Stimulated activated CD4-positive, alpha-beta T cell treated with anti-CD3 and anti-CD28 coated beads, Interleukin-1b, Interleukin-23, amount 100 ng/mL, for 1 hour (primary cell): Measurements from ENCODE around the gene PWWP2B.

Experiments used
- DNase-seq, 2 donors: peaks; one replicate each; pipeline ENCODE4 v3.0.0-alpha.2; 2020; ENCODE audit warnings: low read depth in 2 of 2

Gene PWWP2B

DNA sequence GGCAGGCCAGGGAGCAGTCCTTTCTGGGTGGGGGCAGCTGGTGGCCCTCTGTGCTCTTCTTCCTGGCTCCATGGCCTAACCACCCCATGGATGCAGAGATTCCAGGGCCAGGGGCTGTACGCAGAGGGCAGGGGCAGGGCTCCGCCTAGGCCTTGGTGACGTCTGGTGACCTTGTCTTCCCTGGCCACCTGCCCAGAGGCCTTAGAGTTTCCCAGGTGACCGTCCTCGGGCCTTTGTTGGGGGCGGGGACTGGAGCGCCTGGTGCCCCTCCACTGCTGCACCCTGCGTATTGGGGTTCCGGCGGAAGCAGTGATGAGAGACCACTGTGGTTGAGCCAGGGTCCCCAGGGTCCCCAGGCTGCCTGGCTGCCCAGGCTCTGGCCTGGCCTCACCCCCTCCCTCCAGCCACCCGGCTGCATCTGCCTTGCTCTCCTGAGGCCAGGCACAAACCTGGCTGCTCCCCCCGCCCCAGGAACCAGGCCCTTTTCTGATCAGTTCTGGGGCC is 10.3 kb downstream of the PWWP2B start:
- DNase-seq: no peak

DNA sequence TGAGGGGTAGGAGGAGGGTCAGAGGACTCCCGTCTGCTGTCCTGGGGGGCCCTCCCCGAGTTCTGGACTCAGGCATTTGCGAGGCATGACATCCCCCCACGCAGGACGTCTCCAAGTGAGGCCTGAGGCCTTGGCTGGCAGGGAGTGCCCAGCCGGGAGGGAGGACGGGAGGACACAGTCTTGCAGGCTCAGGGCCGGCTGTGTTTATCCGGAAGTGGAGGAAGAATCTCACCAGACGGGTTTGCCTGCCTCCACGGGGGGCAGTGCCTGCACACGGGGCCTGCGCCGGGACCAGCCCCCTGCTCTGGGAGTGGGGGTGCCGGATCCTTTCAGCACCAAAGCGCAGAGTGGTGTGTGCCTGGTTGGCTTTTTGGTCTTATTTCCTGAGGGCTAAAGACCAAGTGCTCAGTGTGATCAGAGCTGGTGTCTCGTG is 10.9 kb downstream of the PWWP2B start:
- no peak for DNase-seq

DNA sequence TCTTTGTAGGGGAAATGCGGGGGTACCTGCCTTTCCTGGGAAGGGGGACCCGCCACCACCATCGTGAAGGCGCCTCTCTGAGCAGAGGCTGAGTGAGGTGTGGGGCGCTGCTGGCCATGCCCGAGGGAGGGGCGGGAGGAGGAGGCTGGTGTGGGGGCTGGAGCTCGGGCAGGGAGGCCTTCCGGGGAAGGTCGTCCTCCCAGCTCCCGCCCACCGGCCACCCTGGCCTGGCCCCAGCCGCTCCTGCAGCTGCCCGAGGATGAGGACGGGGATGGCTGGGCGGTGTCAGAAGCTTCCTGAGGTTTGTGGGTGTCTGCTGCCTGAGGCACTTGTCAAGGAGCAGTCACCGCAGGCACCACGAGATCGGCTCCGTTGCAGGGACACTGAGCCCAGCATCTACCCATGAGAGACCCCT is 11.4 kb downstream of the PWWP2B start:
- no peak for DNase-seq

DNA sequence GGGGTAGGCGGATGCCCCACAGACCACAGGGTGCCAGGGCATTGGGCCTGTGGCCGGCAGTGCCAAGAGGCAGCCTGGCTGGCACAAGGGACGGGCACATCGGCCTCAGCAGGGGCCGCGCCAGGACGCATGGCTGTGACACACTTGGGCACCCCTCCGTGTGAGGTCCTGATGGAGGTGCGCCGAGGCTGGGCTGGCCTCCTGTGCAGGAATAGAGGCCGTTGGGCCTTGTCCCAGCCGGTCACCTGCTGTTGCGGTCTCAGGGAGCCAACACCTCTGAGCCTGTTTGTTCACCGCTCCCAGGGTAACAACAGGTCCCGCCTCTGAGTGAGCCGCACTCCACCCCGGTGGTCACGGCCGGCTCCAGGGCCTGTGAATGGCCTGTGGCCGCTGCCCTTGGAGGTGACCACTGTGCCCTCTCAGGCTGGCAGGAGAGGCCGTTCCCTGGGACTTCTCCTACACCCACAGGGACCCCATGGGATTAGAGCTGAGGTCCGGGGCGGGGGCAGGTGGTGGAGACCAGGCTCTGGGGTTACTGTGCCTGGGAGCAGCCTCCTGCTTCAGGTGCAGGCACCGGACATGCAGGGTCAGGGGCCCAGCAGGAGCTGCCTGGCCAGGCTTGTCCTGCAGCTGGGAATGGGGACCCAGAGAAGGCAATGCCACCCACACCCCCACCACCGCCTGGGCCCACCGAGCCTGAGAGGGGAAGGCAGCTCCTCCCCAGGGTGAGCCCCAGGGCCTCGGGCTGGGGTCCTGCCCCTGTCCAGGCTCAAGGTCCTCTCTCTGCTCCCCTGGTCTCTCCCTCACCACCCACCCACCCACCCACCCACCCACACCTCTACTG is 12.0 kb downstream of the PWWP2B start:
- no peak for DNase-seq

DNA sequence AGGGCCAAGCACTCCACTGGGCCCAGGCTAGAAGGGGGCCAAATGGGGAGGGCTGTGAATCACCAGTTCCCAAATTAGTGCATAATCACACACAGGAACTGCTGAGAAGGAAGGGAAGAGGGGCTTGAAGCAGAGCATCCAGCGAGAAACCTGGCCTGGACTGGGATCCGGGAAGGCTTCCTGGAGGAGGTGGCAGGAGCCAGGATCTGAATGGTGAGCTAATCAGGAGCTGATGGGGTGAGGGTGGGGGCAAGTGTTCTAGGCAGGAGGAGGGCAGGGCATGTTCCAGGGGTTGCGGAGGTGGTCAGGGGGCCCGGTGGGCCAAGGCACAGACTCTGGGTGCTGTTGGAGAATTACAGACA is 12.6 kb downstream of the PWWP2B start:
- DNase-seq: no peak

DNA sequence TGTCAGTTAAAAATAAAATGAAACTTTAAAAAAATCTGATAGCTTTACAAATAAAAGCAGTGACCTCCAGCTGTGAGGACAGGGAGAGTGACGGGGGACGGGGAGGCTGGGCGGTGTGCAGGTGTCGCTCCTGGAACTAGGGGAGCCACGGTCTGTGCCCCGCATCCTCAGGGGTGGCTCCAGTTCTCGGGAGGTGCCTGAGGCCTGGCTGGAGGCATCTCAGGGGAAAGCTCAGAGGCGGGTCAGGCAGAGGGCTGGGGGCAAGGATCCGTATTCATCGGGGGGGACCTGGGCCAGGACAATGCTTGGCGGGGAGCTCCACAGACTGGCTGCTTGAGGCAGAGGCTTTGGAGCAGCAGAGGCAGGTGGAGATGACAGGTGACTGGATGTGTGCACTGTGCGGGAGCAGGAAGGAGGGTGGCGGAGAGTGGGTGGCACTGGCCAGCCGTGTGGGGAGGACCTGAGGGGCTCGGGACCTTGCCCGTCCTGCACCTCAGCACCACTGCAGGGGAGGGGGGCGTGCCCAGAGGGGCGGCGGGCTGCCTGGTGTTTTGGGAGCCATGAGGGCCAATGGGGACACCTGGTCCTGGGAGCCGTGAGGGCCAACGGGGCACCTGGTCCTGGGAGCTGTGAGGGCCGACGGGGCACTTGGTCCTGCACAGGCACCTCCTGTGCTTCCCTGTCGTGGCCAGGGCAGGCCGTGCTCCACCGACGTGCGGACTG is 13.2 kb downstream of the PWWP2B start:
- no peak for DNase-seq

DNA sequence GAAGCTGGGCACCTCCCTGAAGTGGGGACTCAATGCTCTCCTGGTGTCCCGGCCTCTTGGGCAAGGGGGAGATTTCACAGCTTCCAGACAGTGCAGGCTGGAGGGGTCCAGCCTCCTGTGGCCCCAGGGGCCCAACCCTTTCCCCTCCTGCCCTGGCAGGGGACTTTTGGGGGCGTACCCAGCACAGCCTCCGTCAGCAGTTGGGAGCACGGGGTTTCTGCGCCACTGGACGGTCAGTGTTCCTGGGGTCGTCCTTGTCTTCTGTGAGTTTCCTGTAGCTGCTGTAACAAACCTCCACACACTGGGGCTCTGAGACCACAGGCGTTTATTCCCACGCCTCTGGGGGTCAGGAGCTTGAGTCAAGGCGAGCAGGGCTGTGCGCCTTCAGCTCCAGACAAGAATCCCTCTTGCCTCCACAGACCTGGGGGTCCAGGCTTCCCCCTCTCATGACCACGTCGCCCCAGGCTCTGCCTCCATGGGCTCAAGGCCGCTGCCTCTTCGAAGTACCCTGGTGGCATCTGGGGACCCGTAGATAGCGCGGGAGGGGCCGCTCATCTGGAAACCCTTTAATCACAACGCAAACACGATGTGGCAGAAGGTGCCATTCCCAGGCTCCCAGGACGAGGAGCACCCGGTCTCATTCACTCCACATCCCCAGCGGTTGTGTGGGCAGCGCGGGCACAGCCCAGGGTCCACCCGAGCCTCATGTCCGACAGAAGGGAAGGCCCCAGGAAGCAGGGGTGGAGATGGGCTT is 14.0 kb downstream of the PWWP2B start:
- DNase-seq: no peak

DNA sequence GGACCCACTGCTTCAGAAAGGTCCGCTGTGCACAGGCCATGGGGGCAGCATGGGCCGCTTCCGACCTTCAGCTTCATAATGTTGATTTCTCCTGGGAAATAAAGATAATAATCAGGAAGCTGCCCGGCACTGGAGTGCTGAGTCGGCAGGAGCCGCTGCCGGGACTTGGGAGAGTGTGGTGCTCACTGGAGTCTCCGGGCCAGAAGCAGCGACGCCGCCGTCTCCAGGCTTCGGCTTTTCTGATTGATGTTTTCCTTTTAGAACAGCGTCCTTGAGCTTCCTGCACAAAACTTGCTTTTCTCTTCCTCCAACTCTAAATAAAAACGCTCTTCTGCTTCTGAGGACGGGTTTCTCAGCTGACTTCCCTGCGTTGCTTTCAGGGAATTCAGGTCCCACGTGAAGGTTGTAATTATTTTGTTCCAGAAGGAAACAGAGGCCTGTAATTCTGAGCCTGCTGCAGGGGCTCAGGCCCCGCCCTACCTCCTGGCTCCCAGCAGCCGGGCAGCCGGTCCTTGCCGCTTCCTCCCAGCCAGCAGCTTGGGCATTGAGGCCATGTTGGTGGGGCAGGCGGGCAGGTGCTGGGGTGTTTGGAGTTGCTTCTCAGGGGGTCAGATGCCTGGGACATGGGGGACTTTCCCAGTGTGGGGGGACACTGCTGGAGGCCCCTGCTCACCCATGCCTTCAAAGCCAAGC is 14.7 kb downstream of the PWWP2B start:
- DNase-seq: no peak

DNA sequence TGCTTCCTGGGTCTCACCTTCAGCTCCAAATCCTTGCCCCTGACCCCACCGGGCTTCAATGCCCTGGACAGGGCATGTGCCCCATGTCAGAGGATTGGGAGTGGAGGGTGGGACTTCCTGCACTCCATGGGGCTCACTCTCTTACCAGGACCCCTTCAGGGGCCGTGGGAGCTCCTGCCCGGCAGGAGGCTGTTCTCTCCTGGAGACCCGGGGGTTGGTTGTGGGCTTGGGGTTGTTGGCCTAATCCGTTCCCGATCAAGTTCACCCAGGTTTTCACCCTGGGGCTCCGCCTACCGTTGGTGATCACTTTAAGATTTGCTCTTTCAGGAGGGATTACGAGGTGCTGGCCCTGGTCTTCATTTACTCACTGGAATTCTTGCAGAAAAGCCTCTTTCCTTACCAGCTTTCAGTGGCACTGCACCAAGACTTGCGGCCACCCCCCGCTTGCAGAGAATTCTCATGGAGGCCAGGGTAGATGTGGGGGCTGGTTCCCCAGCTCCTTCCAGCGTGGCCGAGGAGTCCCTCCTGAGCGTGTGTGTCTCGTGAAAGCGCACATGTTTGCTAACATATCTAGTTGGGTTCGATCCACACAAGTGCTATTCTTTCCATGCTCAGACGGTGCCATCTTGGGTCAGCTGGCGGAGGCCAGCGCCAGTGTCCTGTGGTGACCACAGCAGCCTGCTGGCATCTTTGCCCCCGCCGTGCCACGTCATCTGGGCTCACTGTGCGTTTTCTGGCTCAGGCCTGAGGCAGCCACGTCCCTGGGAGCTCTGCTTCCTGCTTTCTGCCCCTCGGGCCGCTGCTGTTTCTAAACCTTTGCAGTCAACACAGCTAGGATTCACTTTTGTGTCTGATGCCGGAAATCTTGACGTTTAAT is 15.6 kb downstream of the PWWP2B start:
- no peak for DNase-seq

DNA sequence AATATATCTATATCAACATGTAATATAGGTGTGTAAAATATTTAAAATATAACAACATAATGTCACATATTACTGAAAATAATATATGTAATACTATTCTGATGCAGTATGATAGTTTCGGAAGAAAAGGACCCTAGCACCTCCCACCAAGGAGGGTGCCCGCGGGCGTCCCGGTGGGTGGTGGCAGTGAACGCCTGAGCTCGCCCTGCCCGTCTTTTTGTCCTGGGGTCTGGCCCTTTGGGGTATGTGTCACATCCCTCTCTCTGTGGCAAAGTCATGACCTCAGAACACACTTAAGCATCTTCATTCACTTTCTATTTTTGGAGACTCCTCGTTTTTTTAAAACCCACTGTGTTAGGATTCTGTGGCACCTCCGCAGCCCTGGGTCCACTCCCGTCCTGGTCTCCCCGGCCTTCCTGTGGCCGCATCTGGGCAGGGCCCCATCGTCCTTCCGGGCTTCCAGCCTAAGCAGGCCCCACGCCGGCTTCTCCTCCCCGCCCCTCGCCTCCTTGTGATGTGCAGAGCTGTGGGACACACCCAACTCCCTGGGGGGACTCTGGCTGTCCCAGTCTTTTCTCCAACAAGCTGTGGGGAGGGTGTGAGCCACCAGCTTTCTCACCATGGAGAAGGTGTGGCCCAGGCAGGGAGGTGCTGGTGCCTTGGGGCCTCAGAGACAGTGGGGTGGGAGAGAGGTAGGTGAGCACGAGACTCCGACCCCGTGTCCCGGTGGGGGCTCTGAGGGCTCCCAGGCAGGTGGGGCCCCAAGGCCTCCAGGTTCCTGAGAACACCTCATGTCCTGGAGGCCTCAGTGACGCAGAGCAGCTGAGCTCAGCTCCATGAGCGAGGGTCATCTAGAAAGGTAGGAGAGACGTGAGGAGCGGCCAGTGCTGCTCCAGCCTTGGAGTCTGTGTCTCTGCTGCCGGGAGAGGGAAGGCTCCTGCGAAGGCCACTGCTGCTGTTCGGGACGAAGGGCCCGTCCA is 16.5 kb downstream of the PWWP2B start:
- DNase-seq: no peak

DNA sequence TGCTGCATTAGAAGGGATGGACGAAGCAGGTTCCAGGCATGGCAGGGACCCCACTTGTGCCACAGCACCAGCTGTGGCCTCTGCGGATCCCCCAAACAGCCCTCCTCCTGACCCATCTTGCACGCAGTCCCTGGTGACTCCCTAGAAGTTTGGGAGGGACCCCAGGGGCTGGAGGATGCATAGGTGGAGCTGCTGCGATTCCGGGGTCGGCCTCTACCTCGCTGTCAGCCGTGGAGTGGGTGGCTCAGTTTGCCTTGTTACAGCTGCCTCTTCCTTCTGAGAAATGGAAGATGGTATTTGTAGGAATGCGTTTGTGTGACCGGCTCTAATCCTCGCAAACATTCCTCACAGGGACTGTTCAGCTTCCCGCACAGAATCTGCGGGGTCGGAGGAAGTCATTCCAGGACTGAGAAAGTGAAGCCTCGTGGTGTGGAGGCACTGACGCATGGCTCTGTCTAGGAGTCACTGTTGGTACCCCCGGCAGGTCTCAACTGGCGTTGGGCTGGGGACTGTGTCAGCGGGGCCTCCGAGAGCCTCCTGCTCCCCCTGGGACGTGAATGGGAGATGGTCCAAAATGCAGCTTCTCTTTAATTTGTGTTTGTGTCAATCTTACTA is 17.5 kb downstream of the PWWP2B start:
- no peak for DNase-seq

DNA sequence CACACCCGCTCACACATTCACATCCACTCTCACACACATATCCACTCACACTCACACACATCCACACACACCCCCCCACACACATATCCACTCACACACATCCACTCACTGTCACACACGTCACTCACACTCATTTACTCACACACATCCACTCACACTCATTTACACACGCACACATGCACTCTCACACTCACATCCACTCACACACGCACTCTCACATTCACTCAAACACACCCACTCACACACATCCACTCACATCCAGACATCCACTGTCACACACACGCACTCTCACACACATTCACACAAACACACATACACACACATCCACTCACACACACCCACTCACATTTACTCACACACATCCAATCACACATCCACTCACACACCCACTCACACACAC is 18.3 kb downstream of the PWWP2B start:
- DNase-seq: no peak

DNA sequence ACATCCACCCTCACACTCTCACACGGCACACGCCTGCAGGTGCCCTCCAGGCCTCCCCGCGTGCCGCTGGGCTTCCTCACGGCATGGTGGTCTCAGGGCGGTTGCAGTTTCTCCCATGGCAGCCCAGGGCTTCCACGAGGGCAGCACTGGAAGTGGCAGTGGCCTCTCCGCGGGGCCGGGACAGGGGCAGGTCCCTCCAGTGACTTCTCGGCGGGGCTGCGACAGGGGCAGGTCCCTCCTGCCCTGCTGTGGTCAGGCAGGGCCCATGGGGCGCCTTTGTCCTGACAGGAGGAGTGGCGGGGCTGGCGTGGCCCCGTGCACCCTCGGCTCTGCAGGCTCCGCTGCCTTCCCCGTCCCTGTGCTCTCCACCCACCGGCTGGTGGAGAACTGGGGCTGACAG is 19.0 kb downstream of the PWWP2B start:
- DNase-seq: no peak

DNA sequence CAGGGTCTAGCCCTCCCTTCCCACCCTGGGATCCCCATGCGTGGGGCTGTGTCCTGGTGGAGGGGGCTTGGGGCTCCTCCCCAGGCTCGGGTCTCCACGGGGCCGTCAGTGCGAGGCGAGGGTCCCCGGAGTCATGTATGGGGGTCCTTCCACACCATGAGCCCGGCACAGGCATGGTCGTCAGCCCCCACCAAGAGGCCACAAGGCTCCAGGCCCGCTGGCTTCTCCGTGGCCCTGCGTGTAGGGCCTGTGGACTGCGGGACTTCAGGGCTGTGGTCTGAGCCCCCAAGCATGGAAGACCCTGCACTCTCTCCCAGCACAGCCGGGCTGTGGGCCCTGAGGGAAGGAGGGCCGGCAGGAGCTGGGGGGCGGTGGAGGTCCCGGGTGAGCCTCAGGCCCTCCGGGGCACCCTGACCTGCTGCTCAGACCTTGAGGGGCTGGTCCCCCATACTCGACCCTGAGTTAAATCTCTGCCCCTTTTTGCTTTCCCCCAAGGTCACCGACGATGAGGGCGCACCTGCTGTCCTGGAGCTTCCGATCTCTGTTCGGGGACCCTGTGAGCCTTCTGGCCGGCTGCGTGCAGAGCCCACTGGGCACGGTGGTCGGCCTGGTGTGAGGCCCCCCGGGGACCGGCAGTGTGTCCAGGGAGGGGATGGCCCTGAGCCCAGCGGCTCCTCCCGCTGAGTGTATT is 19.7 kb downstream of the PWWP2B start:
- no peak for DNase-seq

DNA sequence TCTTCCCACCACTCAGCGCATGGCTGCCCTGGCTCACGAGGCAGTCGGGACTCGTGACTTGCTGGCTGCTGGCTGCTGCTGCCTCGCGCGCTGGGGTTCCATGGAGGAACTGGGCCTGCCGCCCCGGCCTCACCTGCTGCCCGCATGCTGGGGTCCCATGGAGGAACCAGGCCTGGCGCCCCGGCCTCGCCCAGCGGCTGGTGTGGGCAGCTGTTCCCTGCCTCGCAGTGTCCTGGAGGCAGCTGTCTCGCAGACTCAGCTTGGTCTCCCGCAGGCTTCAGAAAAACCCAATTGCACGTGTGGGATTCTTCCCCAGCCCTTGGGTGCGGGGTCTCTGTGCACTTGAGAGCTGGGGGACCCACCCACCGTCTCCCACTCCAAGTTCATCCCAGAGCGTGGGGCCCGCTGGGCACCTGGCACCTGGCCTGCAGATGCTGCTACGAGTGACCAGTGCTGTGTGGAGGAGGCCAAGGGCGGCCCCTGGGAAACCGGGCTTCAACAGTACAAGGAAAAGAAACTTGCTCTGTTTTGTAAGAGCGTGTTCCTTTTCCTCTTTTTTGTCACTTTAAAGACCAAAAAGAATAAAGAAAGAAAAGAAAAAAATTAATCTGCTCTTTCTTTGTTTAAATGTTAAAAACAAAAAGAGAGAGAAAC is 20.4 kb downstream of the PWWP2B start:
- DNase-seq: no peak

DNA sequence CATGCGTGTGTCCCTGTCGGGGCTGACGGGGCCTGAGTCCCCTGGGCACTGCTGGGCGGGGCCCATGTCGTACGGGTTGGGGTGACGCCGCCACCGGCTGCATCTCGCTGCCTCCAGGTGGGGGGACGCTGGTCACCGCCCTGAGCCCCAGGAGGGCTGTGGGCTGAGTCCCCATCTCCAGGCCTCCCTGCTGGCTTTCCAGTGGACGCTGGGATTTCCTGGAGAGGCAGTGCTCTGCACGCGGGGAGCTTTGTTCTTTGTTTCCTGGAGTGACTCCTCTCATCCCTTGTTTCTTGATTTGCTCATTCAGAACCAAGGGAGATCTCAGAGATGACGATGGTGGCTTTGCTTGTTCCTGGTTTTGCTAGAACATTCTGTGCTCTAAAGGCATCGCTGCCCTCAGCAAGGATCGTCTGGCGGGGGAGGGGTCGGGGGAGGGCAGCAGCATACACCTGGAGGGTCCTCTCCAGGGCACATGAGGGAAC is 21.0 kb downstream of the PWWP2B start:
- DNase-seq: no peak

DNA sequence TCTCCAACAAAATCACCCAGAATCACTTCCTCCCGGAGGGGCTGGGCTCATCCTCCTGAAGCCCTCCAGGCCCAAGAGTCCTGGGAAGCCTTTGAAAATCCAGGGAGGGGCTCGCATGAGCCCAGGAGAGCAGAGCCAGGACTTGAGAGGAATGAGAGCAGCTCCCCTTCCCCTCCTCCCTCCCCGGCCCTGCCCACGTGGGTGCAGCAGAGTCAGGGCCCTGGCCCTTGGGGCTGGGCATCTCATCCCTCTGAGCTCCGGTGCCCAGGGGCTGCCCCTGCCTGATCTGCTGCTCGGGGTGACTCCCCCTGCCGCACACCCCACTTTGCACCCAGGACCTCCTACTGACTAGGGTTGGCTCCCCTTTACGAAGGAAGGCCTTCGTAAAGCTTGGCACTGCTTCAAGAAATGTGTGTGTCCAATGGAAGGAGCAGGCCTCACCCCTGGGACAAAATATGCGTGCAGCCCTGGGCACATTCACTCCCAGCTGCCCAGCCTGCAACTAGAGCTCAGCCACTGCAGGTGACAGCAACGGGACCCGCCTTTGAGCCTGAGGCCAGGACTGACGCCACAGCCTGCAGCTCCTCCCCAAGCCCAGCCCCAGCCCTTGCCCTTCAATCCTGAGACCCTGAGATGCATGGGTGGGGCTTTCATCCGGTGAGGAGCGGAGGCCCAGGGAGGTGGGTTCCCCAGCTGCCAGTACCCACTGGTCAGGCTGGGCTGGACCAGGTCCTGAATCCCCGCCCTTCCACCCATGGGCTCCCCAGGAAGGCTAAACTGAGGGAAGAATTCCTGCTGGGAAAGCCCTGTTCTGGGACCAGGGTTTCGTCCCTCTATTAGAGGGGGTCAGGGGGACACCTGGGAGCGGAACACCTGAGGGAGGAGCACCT is 21.8 kb downstream of the PWWP2B start:
- no peak for DNase-seq
